Mucosa of rectum (tissue), 2 donors: ENCODE results near the gene SLAMF6.
"Not testable (repeated sequence)": the region's sequence is repeated elsewhere in the genome, so short reads cannot be mapped to it uniquely, and the experiment has no call there.

Source experiments
- H3K27ac ChIP-seq, 2 donors: one replicate each; pipeline ENCODE4 v1.7.0; 2013; ENCODE audit warnings: inconsistent platforms in 2 of 2, low read depth in 2 of 2, low read length in 2 of 2
- H3K27me3 ChIP-seq, 2 donors: one replicate each; pipeline ENCODE4 v1.7.0; 2013; ENCODE audit warnings: low read length in 2 of 2; ENCODE audit not compliant: control insufficient read depth in 2 of 2, insufficient read depth in 2 of 2
- H3K36me3 ChIP-seq, 2 donors: one replicate each; pipeline ENCODE4 v1.7.0; 2013; ENCODE audit warnings: low read length in 2 of 2; ENCODE audit not compliant: control insufficient read depth in 2 of 2, insufficient read depth in 2 of 2
- H3K4me1 ChIP-seq, 2 donors: one replicate each; pipeline ENCODE4 v1.7.0; 2013; ENCODE audit warnings: low read length in 2 of 2, mild to moderate bottlenecking in 1 of 2; ENCODE audit not compliant: control insufficient read depth in 2 of 2, insufficient read depth in 2 of 2
- H3K4me3 ChIP-seq, 2 donors: one replicate each; pipeline ENCODE4 v1.7.0; 2013; ENCODE audit warnings: low read length in 2 of 2
- H3K9ac ChIP-seq, 2 donors: one replicate each; pipeline ENCODE4 v1.7.0; 2013; ENCODE audit warnings: low read length in 2 of 2, low read depth in 1 of 2, mild to moderate bottlenecking in 1 of 2
- H3K9me3 ChIP-seq, 2 donors: one replicate each; pipeline ENCODE4 v1.7.0; 2013; ENCODE audit warnings: low read length in 2 of 2; ENCODE audit not compliant: control insufficient read depth in 2 of 2
- donor health status: healthy.
- donor health status: Normal muscosa, but diverticular disease.

The SLAMF6 gene

DNA sequence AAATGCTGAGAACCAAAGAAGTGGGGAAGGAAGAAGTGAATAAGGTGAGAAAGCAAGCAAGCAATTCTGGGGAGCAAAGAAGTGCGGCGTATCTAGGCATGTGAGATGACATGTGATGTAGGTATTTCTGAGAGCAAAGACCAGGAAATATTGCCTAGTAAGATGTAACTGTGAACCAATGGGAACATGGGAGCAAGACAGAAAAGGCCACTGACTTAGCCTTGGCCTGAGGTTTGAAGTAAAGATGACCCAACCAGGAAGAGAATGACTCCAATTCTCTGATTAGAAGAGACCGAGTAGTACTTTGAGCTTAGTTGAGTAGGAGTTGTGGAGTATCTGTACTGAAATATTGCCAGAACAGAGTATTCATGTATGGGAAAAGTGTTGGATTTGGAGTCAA, 31.1 kb downstream of the SLAMF6 start:
- Histone ChIP-seq H3K27me3 (no peaks in the 10 kb centered on the region), H3K9ac (no peak overlapping the region), H3K4me1 (no peaks in the 10 kb centered on the region), H3K36me3 (no peaks in the 10 kb centered on the region), H3K9me3 (no peaks in the 10 kb centered on the region), H3K27ac (no peak overlapping the region), H3K4me3 (no peak overlapping the region)

DNA sequence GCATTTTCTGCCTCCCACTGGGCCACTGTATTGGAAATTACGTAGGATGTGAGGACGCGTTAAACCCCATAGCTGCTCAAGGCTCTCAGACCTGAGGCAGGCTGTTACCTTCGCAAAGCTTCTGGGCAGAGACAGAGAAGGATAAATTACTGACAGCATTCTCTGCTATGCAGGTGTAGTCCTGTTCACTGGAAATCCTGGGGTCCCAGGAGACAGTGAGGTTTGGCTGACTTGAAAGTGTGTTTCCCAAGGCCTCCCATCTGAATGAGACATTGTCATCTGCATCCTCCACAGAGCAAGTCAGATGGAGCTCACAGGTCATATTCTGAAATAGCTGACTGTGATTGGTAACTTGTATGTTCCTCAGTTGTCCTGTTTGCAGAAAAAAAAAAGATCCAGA, 32.0 kb downstream of the SLAMF6 start:
- no peak overlapping the region for H3K27ac ChIP-seq
- no peaks in the 10 kb centered on the region for H3K27me3 ChIP-seq
- H3K4me3 ChIP-seq = no peak overlapping the region
- no peaks in the 10 kb centered on the region for H3K36me3 ChIP-seq
- no peak overlapping the region for H3K9ac ChIP-seq
- no peaks in the 10 kb centered on the region for H3K4me1 ChIP-seq
- no peaks in the 10 kb centered on the region for H3K9me3 ChIP-seq

DNA sequence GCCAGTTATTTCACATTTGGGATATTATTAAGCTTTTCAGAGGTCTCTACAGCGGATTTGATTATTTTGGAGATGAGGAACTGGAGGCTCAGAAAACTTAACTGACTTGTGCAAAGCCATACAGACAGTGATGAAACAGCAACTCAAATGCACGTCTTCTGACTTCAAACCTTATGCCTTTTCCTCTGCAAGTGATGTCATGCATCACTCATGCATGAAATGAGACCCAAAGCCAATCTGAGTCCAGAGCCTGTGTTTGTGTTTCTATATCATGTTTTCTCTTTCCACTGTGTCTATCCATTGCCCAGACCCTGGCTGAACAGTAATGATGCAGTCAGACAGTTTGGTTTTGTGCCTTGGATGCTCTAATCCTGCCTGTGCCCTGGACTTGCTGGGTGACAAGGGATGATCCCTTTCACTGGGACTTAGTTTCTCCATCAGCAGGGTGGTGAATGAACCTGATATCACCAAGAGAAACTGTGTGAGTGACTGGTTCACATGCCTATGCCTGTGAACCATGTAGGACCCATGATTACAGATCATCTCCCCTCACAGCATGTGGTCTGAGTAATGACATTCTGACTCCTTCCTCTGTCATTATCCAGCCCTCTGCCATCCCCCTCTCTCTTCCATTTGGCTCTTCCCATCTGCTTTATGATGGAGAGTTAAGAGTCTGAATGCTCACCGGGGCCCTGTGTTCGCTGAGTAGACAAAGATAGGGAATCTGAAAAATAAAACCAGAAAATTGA, 33.4 kb downstream of the SLAMF6 start:
- H3K4me1 ChIP-seq = no peaks in the 10 kb centered on the region
- no peaks in the 10 kb centered on the region for H3K27me3 ChIP-seq
- no peaks in the 10 kb centered on the region for H3K9me3 ChIP-seq
- no peak overlapping the region for H3K9ac ChIP-seq
- H3K27ac ChIP-seq = no peak overlapping the region
- no peaks in the 10 kb centered on the region for H3K36me3 ChIP-seq
- no peak overlapping the region for H3K4me3 ChIP-seq

DNA sequence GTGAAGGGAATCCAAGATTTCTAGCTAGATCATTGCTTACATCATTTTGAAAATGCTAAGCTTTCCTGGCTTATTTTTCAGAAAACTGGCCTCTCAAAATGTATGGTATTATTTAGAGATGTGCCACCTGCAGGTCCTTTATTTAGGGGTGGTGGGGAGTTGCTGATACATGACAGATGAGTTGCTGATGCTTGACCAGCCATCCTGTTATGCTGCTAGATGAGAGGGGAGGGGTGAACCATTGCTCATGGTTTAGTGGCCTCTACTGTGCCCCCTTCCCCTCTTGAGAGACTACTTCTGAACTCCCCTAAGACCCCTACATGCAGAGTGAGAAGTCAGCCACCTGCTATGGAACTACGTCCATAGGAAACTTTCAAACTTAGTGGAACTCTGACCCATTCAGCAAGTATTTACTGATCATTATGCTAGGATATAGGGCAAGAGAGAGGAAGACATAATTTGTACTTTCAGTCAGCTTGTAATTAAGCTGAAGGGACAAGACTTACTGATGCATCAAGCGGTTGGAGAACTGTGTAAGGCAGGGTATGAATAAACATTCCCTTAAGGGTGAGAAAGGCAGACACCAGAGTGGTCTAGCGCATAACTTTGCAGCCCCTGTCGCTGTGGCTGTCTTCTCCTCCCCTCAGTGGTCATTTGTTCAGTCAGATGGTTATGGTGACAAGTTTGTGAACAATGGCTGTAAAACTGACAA, 34.6 kb downstream of the SLAMF6 start:
- Histone ChIP-seq H3K27me3 (no peaks in the 10 kb centered on the region), H3K9ac (no peak overlapping the region), H3K4me3 (no peak overlapping the region), H3K9me3 (no peaks in the 10 kb centered on the region), H3K4me1 (no peaks in the 10 kb centered on the region), H3K27ac (no peak overlapping the region), H3K36me3 (no peaks in the 10 kb centered on the region)

DNA sequence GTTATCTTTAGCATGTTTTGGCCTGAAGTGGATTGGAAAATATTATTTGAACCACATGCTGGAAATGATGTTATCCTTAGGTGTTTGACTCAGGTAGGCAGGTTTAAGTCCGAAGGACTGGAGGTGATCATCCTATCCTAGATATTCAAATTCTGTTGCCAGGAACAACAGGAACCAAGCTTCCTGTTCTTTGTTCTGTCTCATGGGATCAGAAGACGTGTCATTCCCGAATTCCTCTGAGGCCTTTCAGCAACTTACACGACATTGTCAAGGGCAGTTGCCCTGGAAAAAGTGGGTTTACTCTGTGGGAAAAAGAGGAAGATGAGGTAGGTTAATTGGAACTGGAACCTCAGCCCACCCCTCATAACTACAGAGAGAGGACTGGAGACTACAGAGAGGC, 36.6 kb downstream of the SLAMF6 start:
- no peak overlapping the region for H3K9ac ChIP-seq

DNA sequence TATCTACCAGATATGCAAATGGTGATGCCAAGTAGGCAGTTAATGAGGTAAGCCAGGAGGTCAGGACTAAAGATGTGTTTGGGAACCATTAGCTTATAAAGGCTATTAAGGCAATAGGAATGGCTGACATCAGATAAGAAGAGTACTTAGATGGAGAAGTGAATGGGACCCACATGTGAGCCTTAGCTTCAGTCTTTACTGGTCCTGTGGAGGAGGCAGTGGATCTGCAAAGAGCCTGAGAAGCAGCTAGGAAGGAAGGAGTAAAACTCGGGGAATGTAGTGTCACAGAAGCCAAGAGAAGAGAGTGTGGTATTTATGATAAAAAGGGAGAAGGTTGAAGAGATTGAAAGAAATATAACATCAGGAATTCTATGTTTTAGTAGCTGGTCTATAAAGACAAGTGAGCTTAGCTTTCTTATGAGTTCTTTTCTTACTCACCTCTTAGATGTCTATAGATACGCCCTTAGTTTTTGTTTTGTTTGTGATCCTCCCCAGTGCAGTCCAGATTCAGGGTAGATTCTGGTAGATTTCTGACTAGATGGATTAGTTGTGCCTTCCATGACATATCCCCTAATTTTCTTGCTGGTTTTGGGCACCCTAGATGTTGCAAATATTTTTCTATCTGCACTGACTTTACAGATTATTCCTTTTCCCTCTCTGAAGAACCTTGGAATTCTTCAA, 39.4 kb downstream of the SLAMF6 start:
- no peaks in the 10 kb centered on the region for H3K4me1 ChIP-seq
- H3K27ac ChIP-seq = no peak overlapping the region
- no peaks in the 10 kb centered on the region for H3K36me3 ChIP-seq
- no peak overlapping the region for H3K4me3 ChIP-seq
- no peaks in the 10 kb centered on the region for H3K27me3 ChIP-seq
- H3K9me3 ChIP-seq = peaks cover 0 to 2% of the 10 kb centered on the region in 2 donors
- H3K9ac ChIP-seq = no peak overlapping the region

More for the DNA sequence above, 36.6 kb downstream of the SLAMF6 start:
- H3K27ac ChIP-seq = no peak overlapping the region
- peaks cover 0 to under 1% of the 10 kb centered on the region in 2 donors for H3K9me3 ChIP-seq
- no peaks in the 10 kb centered on the region for H3K4me1 ChIP-seq
- no peak overlapping the region for H3K4me3 ChIP-seq
- no peaks in the 10 kb centered on the region for H3K27me3 ChIP-seq
- H3K36me3 ChIP-seq = no peaks in the 10 kb centered on the region

DNA sequence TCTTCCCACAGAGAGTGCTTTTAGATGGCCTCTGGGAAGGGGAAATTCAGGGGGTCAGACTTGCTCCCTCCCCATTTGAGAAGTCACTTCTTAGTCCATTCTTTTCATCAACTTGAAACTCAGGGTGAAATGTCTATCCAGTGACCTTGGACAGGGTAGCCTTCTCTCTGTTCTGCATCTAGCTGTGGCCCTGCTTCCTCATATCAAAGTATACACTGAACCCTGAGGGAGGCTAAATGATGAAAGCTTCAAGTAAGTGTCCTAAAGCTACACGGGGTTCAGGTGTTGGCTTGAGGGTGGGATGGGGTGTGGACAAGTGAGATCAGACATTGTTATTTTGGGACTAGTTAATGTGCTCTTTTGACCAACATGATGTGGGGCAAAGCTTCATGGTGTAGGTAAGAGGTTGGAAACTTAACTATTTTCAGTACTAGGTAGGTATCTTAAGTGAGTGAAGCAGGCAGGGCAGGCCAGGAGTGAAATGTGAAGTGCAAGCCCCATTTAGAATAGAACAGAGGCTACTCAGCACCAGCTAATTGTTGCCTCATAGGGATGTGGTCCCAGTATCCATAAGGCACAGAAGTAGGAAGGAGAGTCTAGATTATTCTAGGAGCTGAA, 41.0 kb downstream of the SLAMF6 start:
- H3K4me3 ChIP-seq = no peak overlapping the region
- peaks cover 0 to 2% of the 10 kb centered on the region in 2 donors for H3K9me3 ChIP-seq
- H3K27me3 ChIP-seq = no peaks in the 10 kb centered on the region
- no peak overlapping the region for H3K27ac ChIP-seq
- H3K9ac ChIP-seq = no peak overlapping the region
- no peaks in the 10 kb centered on the region for H3K4me1 ChIP-seq
- no peaks in the 10 kb centered on the region for H3K36me3 ChIP-seq

DNA sequence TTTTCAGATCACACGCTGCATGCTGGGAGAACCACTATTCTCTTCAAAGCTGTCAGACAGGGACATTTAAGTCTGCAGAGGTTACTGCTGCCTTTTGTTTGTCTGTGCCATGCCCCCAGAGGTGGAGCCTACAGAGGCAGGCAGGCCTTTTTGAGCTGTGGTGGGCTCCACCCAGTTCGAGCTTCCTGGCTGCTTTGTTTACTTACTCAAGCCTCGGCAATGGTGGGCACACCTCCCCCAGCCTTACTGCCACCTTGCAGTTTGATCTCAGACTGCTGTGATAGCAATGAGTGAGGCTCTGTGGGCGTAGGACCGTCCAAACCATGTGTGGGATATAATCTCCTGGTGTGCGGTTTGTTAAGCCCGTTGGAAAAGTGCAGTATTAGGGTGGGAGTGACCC, 42.3 kb downstream of the SLAMF6 start:
- H3K27me3 ChIP-seq, H3K4me1 ChIP-seq, H3K4me3 ChIP-seq, H3K36me3 ChIP-seq, H3K9ac ChIP-seq, H3K27ac ChIP-seq, H3K9me3 ChIP-seq: not testable (repeated sequence)

DNA sequence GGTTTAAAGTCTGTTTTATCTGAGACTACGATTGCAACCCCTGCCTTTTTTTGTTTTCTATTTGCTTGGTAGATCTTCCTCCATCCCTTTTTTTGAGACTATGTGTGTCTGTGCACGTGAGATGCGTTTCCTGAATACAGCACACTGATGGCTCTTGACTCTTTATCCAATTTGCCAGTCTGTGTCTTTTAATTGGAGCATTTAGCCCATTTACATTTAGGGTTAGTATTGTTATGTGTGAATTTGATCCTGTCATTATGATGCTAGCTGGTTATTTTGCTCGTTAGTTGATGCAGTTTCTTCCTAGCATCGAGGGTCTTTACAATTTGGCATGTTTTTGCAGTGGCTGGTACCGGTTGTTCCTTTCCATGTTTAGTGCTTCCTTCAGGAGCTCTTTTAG, 44.0 kb downstream of the SLAMF6 start:
- H3K27me3 ChIP-seq, H3K36me3 ChIP-seq, H3K4me1 ChIP-seq, H3K9me3 ChIP-seq, H3K27ac ChIP-seq, H3K4me3 ChIP-seq, H3K9ac ChIP-seq: not testable (repeated sequence)
